SK-N-SH (cell line): Measurements from ENCODE around the gene ROBO3.

Source experiments
- ELF1 ChIP-seq: IDR thresholded peaks from 2 replicates; pipeline ENCODE4 v1.4.0; 2012
- EP300 ChIP-seq, 2 experiments: IDR thresholded peaks; 2 replicates each; pipeline versions ENCODE4 v1.4.0 to v1.6.1; 2012; ENCODE audit warnings: borderline replicate concordance in 1 of 2, low read depth in 1 of 2, low read length in 1 of 2
- MXI1 ChIP-seq: IDR thresholded peaks from 2 replicates; pipeline ENCODE4 v1.6.1; 2012; ENCODE audit warnings: mild to moderate bottlenecking, low read depth, low read length, improper control_type of control experiment
- POLR2AphosphoS5 ChIP-seq: IDR thresholded peaks from 2 replicates; pipeline ENCODE4 v1.6.1; 2012; ENCODE audit warnings: low read depth, low read length
- RAD21 ChIP-seq: IDR thresholded peaks from 2 replicates; pipeline ENCODE4 v1.6.1; 2012; ENCODE audit warnings: mild to moderate bottlenecking, low read length
- TF ChIP-seq, protein P1 (sequence below): fragments of 200-600 bp; sonication (generic); IDR thresholded peaks from 2 replicates; pipeline ENCODE4 v1.6.1; 2017; ENCODE audit warnings: antibody characterized with exemption, mild to moderate bottlenecking, moderate library complexity

DNA sequence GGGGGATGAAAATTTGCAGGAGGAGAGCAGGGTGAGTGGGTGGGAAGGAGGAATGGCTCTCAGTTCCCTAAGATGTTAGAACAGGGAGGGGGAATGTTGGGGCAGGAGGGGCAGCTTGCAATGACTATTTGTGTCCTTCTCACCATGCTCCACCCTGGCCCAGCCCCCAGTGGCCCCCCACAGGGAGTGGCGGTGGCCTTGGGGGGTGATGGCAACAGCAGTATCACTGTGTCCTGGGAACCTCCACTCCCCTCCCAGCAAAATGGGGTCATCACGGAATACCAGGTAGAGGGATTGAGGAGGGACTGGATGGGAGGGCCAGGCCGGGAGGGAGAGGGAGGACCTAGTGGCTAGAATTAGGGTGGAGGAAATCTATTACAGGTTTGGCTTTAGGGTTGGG, 10.2 kb downstream of the ROBO3 start:
- TF ChIP-seq, protein P1, sequence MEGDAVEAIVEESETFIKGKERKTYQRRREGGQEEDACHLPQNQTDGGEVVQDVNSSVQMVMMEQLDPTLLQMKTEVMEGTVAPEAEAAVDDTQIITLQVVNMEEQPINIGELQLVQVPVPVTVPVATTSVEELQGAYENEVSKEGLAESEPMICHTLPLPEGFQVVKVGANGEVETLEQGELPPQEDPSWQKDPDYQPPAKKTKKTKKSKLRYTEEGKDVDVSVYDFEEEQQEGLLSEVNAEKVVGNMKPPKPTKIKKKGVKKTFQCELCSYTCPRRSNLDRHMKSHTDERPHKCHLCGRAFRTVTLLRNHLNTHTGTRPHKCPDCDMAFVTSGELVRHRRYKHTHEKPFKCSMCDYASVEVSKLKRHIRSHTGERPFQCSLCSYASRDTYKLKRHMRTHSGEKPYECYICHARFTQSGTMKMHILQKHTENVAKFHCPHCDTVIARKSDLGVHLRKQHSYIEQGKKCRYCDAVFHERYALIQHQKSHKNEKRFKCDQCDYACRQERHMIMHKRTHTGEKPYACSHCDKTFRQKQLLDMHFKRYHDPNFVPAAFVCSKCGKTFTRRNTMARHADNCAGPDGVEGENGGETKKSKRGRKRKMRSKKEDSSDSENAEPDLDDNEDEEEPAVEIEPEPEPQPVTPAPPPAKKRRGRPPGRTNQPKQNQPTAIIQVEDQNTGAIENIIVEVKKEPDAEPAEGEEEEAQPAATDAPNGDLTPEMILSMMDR = no peak
- TF ChIP-seq POLR2AphosphoS5 (no peak), EP300 (IDR thresholded peaks at IDR 0.05; ENCODE audit: borderline replicate concordance in 1 of 2, low read depth in 1 of 2, low read length in 1 of 2) (no peak), MXI1 (no peak), ELF1 (no peak), RAD21 (no peak)
